Stomach (tissue), 9 donors: Measurements from ENCODE around the gene ASIP. TPM values are rescaled to one million over a fixed set of nuclear protein-coding genes. Genes with fewer than 3 reads are reported as not detected.

Experiments used
- DNase-seq, 2 donors: peaks; one replicate each; pipeline versions ENCODE4 v3.0.0 to v3.0.0-alpha.2; 2013 to 2019
- H3K27ac ChIP-seq, 5 donors: fragments of 200-600 bp in 4 of 5; sonication (generic) in 4 of 5; one replicate each; pipeline ENCODE4 v1.5.1; 2013 to 2019; ENCODE audit warnings: mild to moderate bottlenecking in 1 of 5, moderate library complexity in 1 of 5
- H3K27me3 ChIP-seq, 3 donors: fragments of 200-600 bp; sonication (generic); one replicate each; pipeline ENCODE4 v1.5.1; 2017 to 2019; ENCODE audit warnings: mixed run types in 1 of 3
- H3K36me3 ChIP-seq, 4 donors: fragments of 200-600 bp; sonication (generic); 1 replicate in 3 of 4; 2 replicates in 1 of 4; pipeline ENCODE4 v1.5.1; 2016 to 2019
- H3K4me1 ChIP-seq, 4 donors: fragments of 200-600 bp; sonication (generic); one replicate each; pipeline ENCODE4 v1.5.1; 2016 to 2019
- H3K4me3 ChIP-seq, 4 donors: fragments of 200-600 bp; sonication (generic) in 3 of 4; one replicate each; pipeline ENCODE4 v1.5.1; 2016 to 2019; ENCODE audit warnings: mild to moderate bottlenecking in 1 of 4
- H3K9me3 ChIP-seq, 4 donors: fragments of 200-600 bp; sonication (generic); one replicate each; pipeline ENCODE4 v1.5.1; 2016 to 2019
- CTCF ChIP-seq, 7 experiments: fragments of 450-650 bp in 4 of 7; fragments of 200-600 bp in 3 of 7; sonication (generic) in 3 of 7; IDR thresholded peaks; one replicate each; pipeline ENCODE4 v1.5.1; 2016 to 2019; ENCODE audit warnings: antibody characterized with exemption in 7 of 7, control low read depth in 2 of 7, mild to moderate bottlenecking in 1 of 7
- EP300 ChIP-seq: sonication (generic); formaldehyde crosslinking; IDR thresholded peaks from one replicate; pipeline ENCODE4 v1.6.1; 2017; ENCODE audit warnings: antibody characterized with exemption
- POLR2A ChIP-seq, 4 donors: fragments of 450-650 bp; IDR thresholded peaks; one replicate each; pipeline ENCODE4 v1.6.1; 2016; ENCODE audit warnings: antibody characterized with exemption in 4 of 4, control low read depth in 2 of 4, mild to moderate bottlenecking in 1 of 4, moderate library complexity in 1 of 4
- POLR2AphosphoS5 ChIP-seq, 3 donors: sonication (generic); formaldehyde crosslinking; IDR thresholded peaks; one replicate each; pipeline ENCODE4 v1.6.1; 2016; ENCODE audit warnings: antibody characterized with exemption in 3 of 3
- WGBS, 5 donors: extraction: QIAGEN DNeasy Blood & Tissue Kit in 3 of 5; methylation state at CpG; one replicate each; pipeline versions ENCODE4 v1.1.5 to v1.1.7; 2013 to 2018; 5-methylcytosine and 5-hydroxymethylcytosine counted together
- intact Hi-C: fragments of 100-400 bp; cut with DNase I; formaldehyde crosslinking; loops from one replicate; pipeline ENCODE4 v1.15.1; 2023; ENCODE audit warnings: low total_unique reads
- polyA plus RNA-seq, 3 donors: library from polyadenylated mRNA; stranded (reverse); fragments of 200-250 nt; gene quantifications; one replicate each; pipeline ENCODE4 v1.2.3, GENCODE V29; 2013
- total RNA-seq, 5 donors: library from RNA; depleted of rRNA; stranded (reverse); fragments of >200 nt; gene quantifications; one replicate each; pipeline versions ENCODE4 v1.1.0 to v1.2.3, GENCODE V29; 2014 to 2016
- donor health status: healthy with polysubstance abuse.
- donor health status: Bipolar disorder and iron deficiency.
- donor health status: healthy.

The ASIP gene
- total and polyA plus RNA-seq, 8 donors, result 0.35 to 1.1 TPM; not detected in 6

GRCh38 chr20:34310481-34311117 lies 69.4 kb downstream of the ASIP start:
- peak overlapping the region in 1 of 4 donors; percentile 38 for H3K4me3 ChIP-seq
- H3K36me3 ChIP-seq, result no peaks in the 10 kb centered on the region
- intact Hi-C loops, result no loop called here
- 65 to 80% (median 68%) methylated on average over 17 to 19 of the region's 19 CpGs for WGBS, 5 donors
- H3K9me3 ChIP-seq, result no peaks in the 10 kb centered on the region
- TF ChIP-seq CTCF (IDR thresholded peaks at IDR 0.05) (no peak), POLR2AphosphoS5 (IDR thresholded peaks at IDR 0.05) (no peak), POLR2A (IDR thresholded peaks at IDR 0.05) (no peak), EP300 (no peak)
- H3K27me3 ChIP-seq, result peaks cover 0 to 14% (median 0%) of the 10 kb centered on the region in 3 donors
- peaks cover 27 to 28% (median 27%) of the 10 kb centered on the region in 4 donors for H3K4me1 ChIP-seq
- peak in 1 of 2 donors; percentile 23 for DNase-seq
- peak overlapping the region in 3 of 5 donors; percentile 28 to 54 (median 43) for H3K27ac ChIP-seq

GRCh38 chr20:34311118-34312023 lies 70.1 kb downstream of the ASIP start:
- peak; percentile 72 to 83 for DNase-seq
- peak overlapping the region in 4 of 5 donors; percentile 22 to 43 (median 26) for H3K27ac ChIP-seq
- WGBS, 5 donors, result 7 to 11% (median 9%) methylated on average over 34 to 45 of the region's 45 CpGs
- peaks cover 0 to 14% (median 0%) of the 10 kb centered on the region in 3 donors for H3K27me3 ChIP-seq
- intact Hi-C loops, result no loop called here
- peak overlapping the region; percentile 22 to 38 (median 28) for H3K4me3 ChIP-seq
- H3K4me1 ChIP-seq, result peaks cover 27 to 28% (median 27%) of the 10 kb centered on the region in 4 donors
- H3K9me3 ChIP-seq, result no peaks in the 10 kb centered on the region
- no peak for TF ChIP-seq POLR2AphosphoS5 (IDR thresholded peaks at IDR 0.05)
- TF ChIP-seq POLR2A (IDR thresholded peaks at IDR 0.05), result no peak
- TF ChIP-seq EP300, result no peak
- no peak for TF ChIP-seq CTCF (IDR thresholded peaks at IDR 0.05)
- no peaks in the 10 kb centered on the region for H3K36me3 ChIP-seq

GRCh38 chr20:34312024-34312460 lies 70.8 kb downstream of the ASIP start:
- H3K9me3 ChIP-seq, result no peaks in the 10 kb centered on the region
- H3K27me3 ChIP-seq, result peaks cover 0 to 14% (median 0%) of the 10 kb centered on the region in 3 donors
- peak overlapping the region in 3 of 4 donors; percentile 26 to 38 (median 31) for H3K4me3 ChIP-seq
- WGBS, 5 donors, result 9 to 26% (median 15%) methylated on average over 8 to 11 of the region's 11 CpGs
- intact Hi-C loops, result no loop called here
- H3K36me3 ChIP-seq, result no peaks in the 10 kb centered on the region
- TF ChIP-seq POLR2A (IDR thresholded peaks at IDR 0.05) (no peak), EP300 (no peak), CTCF (IDR thresholded peaks at IDR 0.05) (no peak), POLR2AphosphoS5 (IDR thresholded peaks at IDR 0.05) (no peak)
- H3K4me1 ChIP-seq, result peaks cover 27 to 28% (median 27%) of the 10 kb centered on the region in 4 donors
- peak overlapping the region in 4 of 5 donors; percentile 22 to 43 (median 26) for H3K27ac ChIP-seq
- peak in 1 of 2 donors; percentile 41 for DNase-seq

GRCh38 chr20:34312544-34313217 lies 71.5 kb downstream of the ASIP start:
- H3K4me1 ChIP-seq, result peaks cover 27 to 28% (median 27%) of the 10 kb centered on the region in 4 donors
- H3K36me3 ChIP-seq, result no peaks in the 10 kb centered on the region
- intact Hi-C loops, result no loop called here
- peak; percentile 89 to 95 for DNase-seq
- 8 to 12% (median 11%) methylated on average over 11 to 14 of the region's 14 CpGs for WGBS, 5 donors
- H3K9me3 ChIP-seq, result no peaks in the 10 kb centered on the region
- peak overlapping the region in 3 of 4 donors; percentile 14 to 38 (median 31) for H3K4me3 ChIP-seq
- TF ChIP-seq EP300, result no peak
- TF ChIP-seq POLR2AphosphoS5 (IDR thresholded peaks at IDR 0.05), result peak in 1 of 3 donors; percentile 79
- TF ChIP-seq CTCF (IDR thresholded peaks at IDR 0.05), result peak in 6 of 7 experiments; percentile 43 to 99 (median 98)
- H3K27me3 ChIP-seq, result peaks cover 0 to 14% (median 0%) of the 10 kb centered on the region in 3 donors
- H3K27ac ChIP-seq, result peak overlapping the region in 1 of 5 donors; percentile 43
